HCEC 1CT (cell line): ENCODE measurements around the gene AMOTL1.
"Not testable (repeated sequence)": the region's sequence is repeated elsewhere in the genome, so short reads cannot be mapped to it uniquely, and the experiment has no call there.

ENCODE experiments used
- DNase-seq: peaks from one replicate; pipeline ENCODE4 v3.0.0-alpha.2; 2017

Gene AMOTL1

DNA sequence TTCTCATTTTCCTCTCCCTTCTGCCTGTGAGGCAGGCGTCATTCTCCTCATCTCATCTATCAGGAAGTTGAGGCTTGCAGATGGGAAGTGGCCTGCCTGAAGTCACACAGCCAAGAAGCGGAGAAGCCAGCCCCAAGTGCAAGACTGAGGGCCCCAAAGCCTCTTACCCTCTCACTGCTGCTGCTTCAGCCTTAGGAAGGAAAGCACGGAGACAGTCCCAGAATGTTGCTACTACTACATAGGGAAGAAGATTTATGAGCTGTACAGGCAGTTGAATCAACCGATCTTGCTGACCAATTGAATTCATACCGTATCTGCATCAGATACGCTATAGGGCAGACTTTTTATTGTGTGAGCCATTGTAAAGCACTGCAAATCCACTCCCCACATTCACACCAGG is 116.2 kb downstream of the AMOTL1 start:
- DNase-seq: no peak

DNA sequence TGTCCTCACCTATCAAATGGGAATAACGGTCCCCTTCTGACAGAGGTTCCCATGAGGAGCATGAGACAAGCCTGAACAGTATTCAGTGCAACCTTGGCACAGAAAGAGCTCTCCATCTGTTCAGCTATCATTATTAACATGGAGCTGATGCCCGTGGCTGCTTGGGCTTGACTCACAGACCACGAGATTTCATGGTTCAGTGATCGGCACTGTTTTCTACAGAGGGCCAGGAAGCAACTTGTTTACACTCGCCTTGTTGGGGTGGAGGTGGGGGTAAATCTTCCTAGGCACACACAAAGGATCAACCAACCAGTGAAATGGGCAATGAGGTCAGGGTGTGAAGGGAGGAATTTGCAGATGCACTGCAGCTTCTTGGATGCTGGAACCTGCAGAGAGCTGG is 117.0 kb downstream of the AMOTL1 start:
- peak; percentile 27 for DNase-seq

DNA sequence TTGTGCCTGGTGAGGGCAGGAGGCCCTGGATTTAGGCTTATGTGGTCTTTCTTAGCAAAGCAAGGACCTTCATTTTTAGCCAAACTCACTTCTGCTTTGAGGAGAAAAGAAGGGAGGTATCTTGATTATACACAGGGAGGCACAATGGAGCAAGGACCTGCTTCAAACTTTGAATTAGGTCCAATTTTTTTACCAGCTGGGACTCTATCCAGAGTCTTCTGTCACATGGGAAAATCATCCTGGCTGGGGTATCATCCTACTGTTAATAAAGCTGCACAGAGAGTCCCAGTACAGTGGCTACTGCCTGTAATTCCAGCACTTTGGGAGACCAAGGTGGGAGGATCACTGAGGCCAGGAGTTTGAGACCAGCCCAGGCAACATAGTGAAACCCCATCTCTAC is 117.4 kb downstream of the AMOTL1 start:
- DNase-seq: peak; percentile 10

DNA sequence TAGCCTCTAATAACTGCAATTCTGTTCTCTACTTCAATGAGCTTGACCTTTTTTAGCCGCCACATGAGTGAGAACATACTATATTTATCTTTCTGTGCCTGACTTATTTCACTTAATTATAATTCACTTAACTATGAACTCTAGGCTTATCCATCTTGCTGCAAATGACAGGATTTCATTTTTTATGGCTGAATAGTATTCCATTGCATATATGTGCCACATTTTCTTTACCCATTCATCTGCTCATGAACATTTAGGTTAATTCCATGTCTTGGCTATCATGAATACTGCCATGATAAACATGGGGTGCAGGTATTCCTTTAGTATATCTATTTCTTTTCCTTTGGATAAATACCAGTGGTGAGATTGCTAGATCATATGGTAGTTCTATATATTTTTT is 120.0 kb downstream of the AMOTL1 start:
- no peak for DNase-seq

DNA sequence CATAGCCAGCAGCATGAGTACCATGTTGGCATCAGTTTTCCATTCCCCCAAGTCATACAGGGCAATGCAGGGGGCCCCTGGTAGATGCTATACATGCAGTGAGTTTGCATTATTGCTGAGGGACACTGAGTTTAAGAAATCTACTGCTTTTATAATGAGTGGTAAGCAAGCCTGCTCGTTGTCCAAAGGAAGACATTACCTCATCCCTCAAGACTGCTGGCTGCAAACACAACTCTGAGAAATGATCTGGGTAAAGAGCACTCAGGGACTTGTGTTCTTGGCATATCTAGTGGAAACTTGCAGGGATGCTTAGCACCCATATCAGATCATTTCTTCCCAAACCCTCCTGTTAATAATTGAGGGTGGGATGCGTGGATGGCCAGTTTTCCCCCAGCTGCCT is 127.3 kb downstream of the AMOTL1 start:
- DNase-seq: peak; percentile 47

DNA sequence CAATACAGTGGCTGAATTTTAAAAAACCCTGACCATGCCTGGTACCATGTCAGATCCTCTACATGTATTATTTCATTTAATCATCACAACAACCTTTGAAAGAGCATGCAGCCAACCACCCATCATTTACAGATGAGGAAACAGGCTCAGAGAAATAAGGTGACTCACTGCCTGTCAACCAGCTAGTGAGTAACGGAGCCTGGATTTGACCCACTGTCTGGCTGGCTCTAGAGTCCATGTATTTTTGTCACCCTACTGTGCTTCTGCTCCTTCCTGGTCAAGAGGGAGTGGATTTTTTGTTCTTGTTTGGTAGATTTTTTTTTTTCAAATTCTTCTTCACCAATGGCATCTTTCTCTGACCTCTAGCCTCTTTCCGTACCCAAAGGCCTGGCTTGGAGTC is 127.8 kb downstream of the AMOTL1 start:
- peak; percentile 76 for DNase-seq

DNA sequence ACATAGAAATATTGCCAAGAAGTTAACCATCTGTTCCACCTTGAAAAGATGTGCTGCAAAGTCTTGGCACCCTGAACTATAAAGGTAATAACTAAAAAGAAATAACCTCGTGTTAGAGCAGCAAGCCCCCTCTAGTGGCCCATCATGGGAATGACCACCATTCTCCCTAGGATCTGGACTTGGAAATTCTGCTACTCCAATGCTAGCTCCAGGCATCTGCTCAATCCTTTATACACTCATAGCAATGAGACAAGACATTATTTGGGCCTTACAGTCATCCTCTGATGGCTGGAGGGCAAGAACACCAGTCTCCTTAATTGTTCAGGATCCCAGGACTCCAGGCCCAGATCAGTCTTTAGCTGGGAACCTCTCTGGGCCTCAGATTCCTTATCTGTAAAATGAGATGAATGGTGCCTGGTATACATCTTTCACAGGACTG is 129.2 kb downstream of the AMOTL1 start:
- peak; percentile 32 for DNase-seq

DNA sequence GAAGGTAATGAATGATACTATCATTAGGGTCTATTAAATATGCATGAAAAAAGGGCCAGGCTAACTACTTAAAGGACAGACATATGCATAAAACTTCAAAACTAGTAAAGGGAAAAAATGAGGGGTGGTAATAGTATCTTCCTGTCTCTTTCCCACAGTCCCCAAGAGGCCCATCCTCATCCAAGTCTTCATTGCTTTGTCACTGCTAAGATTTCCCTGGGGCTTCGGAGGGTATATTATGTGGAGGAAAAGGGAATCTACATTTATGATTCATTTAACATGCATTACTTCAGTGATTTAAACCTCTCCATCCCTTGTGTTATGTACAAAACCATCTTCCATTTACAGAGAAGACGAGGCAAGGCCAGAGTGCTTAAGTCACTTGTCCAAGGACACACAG is 139.1 kb downstream of the AMOTL1 start:
- no peak for DNase-seq

DNA sequence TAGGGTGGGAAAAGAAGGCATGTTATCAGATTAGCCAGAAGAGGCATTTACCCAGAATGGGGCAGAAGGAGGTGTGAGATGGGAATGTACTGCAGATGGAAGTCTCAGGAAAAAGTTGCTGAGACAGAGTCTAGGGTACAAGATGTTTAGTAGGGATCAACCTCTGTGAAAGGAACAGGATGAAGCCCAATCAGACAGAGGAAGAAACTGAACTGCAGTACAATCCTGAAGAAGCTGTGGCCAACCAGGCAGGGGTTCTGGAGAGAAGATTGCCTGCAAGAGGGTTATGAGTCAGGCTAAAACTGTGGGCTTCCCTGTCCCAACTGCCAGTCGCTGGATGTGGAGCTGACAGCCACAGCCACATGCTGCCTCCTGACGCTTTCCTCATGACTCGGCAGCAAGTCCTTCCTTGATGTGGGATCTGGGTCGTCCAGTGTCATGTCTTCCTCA is 141.2 kb downstream of the AMOTL1 start:
- DNase-seq: peak; percentile 54

DNA sequence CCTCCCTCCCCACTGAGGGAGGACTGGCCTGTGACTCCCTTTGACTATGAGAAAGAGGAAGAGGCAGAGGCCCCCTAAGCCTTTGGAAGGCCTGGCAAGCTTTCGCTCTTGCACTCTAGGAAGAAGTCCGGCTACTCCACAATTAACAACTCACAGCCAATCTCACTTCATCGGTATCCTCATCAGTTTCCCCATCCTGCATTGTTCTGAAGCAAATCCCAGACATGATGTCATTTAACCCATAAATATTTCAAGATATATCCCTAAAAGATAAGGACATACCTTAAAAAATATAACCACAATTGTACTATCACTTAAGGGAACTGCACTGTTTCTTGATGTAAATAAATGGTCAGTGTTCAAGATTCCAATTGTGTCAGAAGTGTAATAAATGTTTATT is 142.1 kb downstream of the AMOTL1 start:
- DNase-seq: no peak

DNA sequence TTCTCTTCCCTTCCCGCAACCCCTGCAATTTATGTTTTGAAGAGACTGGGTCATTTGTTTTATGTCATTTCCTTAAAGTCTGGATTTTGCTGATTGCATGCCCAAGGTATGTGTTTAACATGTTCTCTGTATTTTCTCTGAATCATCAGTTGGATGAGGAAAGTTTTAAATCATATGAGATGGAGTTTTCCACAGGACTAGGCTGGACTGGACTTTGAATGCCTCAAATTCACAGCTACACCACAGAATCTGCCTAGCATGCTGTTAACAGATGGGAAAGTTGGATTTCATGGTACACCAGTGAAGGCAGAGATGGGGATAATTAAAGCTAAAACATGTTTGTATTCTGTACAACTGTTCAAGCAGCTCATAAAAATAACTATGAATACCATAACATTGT is 142.6 kb downstream of the AMOTL1 start:
- DNase-seq: peak; percentile 79

DNA sequence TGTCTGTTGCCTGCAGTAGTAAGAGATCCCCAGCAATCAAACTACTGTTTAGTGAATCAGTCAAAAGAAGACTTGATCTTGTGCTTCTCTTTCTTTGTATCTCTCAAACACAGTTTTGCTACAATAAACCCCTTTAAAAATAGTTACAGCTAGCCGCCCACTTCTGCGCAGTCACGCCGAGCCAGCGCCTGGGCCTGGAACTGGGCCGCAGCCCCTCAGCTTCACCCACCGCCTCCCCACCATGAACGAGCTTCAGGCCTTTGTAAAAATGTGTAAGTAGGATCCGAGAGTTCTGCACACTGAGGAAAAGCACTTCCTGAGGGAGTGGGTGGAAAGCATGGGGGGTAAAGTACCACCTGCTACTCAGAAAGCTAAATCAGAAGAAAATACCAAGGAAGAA is 144.7 kb downstream of the AMOTL1 start:
- no peak for DNase-seq

DNA sequence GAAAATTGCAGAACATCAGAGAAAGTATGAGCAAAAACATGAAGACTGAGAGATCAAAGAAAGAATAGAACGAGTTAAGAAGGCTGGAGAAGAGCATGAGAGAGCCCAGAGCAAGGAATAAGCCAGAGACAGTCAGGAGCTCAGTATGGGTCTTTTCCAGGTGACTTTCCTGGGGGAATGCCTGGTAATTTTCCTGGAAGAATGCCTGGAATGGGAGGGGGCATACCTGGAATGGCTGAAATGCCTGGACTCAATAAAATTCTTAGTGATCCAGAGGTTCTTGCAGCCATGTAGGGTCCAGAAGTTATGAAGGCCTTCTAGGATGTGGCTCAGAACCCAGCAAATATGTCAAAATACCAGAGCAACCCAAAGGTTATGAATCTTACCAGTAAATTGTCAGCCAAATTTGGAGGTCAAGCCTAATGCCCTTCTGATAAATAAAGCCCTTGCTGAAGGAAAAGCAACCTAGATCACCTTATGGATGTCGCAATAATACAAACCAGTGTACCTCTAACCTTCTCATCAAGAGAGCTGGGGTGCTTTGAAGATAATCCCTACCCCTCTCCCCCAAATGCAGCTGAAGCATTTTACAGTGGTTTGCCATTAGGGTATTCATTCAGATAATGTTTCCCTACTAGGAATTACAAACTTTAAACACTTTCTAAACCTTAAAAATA is 145.7 kb downstream of the AMOTL1 start:
- not testable (repeated sequence) for DNase-seq

DNA sequence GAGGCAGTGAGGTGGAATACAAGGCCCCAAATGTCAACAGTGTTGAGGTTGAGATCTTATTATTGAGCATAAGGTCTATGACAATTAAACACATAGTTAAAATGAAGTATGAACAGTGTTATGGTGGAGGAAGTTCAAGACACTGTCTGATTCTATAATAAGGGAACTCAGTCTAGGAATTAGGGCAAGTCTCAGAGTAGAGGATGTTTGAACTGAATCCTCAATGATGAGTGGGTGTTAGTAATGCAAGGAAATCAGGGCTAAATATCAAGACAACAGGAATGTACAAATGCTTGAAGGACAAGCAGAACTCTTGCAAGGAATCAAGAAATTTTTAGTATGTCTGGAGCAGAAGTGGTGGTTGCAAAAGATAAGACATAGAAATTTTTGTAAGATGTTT is 152.2 kb downstream of the AMOTL1 start:
- no peak for DNase-seq

DNA sequence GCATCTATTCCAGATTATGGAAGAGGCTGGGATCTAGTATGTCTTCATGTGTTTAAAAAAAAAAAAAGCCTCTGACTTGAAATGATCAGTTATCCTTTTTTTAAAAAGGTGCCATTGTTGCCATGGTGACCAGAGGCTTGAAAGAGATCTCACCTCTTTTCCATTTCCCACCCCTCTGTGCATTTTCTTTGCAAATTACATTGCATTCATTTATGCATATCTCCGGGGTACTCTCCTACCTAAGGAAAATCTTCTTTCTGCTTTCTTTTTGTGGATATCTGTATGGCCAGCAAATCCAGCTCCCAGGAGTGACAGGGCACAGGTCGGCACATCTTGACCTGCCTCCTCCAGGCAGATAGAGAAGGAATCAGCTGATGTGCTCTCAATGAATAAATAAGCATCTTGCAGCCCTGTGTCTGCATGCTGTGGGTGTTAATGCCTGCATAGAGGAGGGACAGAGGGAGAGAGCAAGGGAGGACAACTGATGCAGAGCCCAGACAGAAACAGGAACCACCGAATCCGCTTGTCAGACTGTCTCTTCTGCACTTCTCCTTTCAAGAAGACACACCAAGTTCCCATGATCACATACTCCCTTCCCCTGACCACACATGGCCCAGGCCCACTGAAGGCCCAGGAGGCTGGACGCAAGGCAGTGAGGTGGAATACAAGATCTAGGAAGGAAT is 154.3 kb downstream of the AMOTL1 start:
- no peak for DNase-seq

DNA sequence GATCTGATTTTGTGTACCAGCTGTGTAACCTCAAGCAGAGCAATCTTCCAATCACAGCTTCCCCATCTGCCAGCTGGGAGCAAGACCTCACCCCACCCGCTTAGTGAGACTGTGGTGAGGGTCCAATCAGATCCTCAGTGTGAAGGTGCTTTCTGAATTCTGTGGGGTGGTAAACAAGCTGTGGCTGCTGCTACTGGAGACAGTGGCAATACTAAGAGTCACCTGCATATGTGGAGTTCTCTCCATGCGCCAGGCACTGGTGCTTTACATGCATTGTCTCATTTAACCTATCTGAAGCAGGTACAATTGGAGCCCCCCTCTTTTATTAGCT is 154.8 kb downstream of the AMOTL1 start:
- DNase-seq: no peak

DNA sequence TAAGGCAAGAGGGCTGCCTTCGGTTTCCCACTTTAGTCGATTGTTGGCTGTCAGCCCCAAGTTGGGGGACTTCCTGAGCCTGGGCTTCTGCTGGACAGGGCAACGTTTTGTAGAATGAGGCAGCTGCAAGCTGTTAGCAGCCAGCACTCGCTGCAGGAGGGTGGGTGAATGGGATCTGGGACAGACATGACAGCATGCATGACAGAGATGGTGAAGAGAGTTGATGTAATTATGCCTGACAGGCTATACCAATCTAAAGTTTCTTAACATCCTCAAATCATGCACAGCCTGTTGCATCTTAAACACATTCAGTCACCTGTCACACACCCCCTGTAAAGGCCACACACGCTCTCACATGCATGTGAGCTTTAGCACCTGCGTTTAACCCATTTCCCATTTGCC is 156.0 kb downstream of the AMOTL1 start:
- no peak for DNase-seq

DNA sequence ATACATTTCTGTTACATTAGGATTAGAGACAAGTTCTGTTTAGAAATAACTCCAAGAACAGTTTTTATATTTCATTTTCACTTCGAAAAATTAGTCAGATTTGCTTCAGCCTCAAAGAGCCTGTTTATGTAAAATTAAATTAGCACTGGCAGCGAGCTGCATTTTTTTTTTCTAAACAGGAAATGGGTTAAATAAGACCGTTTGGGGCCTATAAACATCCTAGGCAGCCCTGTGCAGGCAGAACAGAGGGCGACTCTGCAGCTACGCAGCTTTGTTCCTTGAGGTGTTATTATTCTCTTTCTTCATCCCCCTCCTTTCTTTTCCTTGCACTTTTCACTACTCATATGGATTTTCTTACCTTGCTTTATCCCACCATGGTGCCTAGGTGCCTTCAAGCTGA is 156.5 kb downstream of the AMOTL1 start:
- DNase-seq: no peak

DNA sequence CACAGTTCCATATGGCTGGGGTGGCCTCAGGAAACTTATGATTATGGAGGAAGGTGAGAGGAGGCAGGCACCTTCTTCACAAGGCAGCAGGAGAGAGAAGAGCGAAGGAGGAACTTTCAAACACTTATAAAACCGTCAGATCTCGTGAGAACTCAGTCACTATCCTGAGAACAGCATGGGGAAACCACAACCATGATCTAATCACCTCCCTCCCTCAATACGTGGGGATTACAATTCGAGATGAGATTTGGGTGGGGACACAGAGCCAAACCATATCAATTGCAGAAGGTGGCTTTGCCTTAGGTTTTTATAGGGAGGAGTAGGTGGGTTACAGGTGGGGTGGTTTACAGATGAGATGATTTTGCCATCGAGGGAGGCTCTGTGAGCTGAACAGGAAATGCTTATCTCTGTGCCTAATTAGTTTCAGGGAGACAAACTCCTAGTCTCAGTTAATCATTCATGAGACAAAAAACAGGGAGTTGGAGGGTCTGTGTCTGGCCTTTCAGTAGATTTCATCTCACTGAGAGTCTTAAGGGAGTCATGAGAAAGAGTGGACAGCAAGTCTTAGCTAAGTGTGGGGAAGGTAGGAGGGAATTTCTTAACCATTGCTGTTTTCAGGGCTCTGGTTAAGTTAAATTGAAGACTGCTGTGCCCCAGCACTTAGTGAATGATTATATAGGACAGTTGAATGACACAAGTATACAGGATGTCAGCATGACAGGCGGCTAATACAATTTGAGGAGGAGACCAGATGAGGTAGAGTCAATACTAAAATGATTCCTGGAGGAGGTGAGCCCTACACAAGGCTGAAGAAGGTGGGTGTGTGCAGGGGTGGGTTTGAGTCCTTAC is 157.5 kb downstream of the AMOTL1 start:
- DNase-seq: no peak

DNA sequence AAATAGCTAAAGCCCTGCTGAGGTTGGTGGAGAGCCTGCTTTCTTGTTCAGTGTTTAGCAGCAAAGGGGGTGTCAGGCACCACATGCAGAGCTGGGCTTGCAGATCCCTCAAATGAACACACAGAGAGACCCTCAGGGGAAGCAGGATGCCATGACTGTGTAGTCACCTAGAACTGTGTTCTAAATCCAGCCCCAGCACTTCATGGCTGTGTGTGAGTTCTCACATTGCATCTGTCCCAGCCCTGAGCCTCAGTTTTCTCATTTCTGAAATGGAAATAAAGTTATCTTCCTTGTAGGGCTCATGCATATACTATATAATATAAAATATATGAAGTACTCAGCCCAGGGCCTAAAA is 158.1 kb downstream of the AMOTL1 start:
- DNase-seq: peak; percentile 14
